Peyer's patch (tissue), 4 donors: ENCODE measurements around the gene RAP2A.

Source experiments
- POLR2A ChIP-seq, 2 donors: fragments of 450-650 bp; IDR thresholded peaks; one replicate each; pipeline ENCODE4 v1.5.1; 2017; ENCODE audit warnings: antibody characterized with exemption in 2 of 2, mild to moderate bottlenecking in 2 of 2, moderate library complexity in 2 of 2
- TF ChIP-seq, protein P1 (sequence below), 6 experiments: fragments of 450-650 bp in 4 of 6; fragments of 200-600 bp in 2 of 6; sonication (generic) in 1 of 6; IDR thresholded peaks; one replicate each; pipeline ENCODE4 v1.5.1; 2017 to 2019; ENCODE audit warnings: antibody characterized with exemption in 6 of 6, mild to moderate bottlenecking in 3 of 6, moderate library complexity in 1 of 6

DNA sequence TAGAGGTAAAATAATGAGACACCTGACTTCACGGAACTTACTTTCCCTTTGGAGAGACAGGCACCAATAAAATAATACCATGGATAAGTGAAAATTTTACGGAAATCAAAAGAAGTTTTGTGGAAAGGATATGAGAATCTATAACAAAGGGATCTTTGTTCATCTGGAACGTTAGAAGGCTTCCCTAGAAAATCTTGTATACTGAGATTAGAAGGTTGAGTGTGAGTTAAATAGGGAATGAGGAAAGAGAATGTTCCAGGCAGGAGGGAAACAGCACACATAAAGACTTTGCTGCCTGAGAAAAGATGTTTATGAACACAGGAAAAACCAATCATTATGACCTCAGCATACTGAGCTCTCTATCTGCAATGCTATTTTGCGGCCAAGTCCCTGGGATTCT lies 19.6 kb upstream of the RAP2A start:
- TF ChIP-seq, protein P1, sequence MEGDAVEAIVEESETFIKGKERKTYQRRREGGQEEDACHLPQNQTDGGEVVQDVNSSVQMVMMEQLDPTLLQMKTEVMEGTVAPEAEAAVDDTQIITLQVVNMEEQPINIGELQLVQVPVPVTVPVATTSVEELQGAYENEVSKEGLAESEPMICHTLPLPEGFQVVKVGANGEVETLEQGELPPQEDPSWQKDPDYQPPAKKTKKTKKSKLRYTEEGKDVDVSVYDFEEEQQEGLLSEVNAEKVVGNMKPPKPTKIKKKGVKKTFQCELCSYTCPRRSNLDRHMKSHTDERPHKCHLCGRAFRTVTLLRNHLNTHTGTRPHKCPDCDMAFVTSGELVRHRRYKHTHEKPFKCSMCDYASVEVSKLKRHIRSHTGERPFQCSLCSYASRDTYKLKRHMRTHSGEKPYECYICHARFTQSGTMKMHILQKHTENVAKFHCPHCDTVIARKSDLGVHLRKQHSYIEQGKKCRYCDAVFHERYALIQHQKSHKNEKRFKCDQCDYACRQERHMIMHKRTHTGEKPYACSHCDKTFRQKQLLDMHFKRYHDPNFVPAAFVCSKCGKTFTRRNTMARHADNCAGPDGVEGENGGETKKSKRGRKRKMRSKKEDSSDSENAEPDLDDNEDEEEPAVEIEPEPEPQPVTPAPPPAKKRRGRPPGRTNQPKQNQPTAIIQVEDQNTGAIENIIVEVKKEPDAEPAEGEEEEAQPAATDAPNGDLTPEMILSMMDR (IDR thresholded peaks at IDR 0.05) = no peak
- no peak for TF ChIP-seq POLR2A (IDR thresholded peaks at IDR 0.05)
